ES-I3 (cell line): Measurements from ENCODE around the gene TMC3.

Source experiments
- H3K36me3 ChIP-seq: 2 replicates; pipeline ENCODE4 v1.6.1; 2013; ENCODE audit warnings: mild to moderate bottlenecking, low read length, control low read depth, moderate library complexity; ENCODE audit not compliant: insufficient read depth
- H3K4me1 ChIP-seq: 2 replicates; pipeline ENCODE4 v1.6.1; 2013; ENCODE audit warnings: mild to moderate bottlenecking, control low read depth, low read length; ENCODE audit not compliant: insufficient read depth
- H3K9ac ChIP-seq: 2 replicates; pipeline ENCODE4 v1.6.1; 2013; ENCODE audit warnings: low read depth, mild to moderate bottlenecking, low read length, moderate library complexity
- H3K9me3 ChIP-seq: 2 replicates; pipeline ENCODE4 v1.6.1; 2013; ENCODE audit warnings: mild to moderate bottlenecking, low read length, moderate library complexity; ENCODE audit not compliant: control insufficient read depth, insufficient read depth

TMC3 gene

DNA sequence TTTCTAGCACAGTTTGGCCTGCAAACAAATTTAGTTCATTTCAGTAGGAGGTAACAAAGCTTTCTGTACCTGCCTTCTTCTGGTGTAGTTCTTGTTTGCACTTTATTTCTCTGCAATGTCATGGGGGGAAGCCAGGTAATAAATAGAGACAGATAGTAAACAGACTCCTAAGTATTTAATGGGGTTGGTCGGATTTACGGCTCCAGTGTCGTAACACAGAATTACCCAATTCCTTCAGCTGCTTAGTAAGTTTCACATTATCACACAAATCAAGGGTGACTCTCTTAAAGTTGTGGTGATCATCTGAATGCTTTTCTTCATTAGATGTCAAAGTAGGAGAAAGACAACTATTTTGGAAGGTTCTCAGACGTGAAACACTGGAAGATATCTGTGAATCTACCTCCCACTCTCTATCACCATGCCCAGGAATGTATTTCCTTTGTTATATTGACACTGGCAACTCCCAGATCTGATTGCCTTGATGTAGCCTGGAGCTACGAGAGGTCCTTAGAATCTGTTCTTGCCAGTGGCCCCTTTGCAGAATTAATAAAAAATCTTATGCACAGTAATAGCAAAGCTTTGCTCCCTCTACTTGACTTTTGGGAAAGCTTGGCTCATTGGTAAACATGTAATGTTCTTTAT lies 25.0 kb upstream of the TMC3 start:
- H3K9ac ChIP-seq = no peak overlapping the region
- no peaks in the 10 kb centered on the region for H3K36me3 ChIP-seq
- no peaks in the 10 kb centered on the region for H3K4me1 ChIP-seq
- H3K9me3 ChIP-seq = no peaks in the 10 kb centered on the region

DNA sequence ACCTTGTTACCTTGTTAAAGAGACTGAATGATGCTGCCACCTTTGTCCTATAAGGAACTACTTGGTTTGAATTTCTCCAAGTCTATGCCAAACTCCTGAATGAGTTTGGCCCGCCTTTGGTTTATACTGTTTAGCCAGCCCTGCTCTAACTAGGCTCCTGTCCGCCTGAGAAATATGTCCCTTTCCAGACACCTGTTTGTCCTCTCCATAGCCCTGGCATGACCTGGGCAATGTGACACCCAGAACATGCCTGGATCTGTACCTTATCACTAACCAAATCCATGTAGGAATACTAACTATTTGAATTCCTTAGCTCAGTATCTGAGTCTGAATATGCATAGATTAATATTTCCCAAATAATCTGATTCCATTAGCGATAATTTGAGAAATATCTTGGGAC lies 24.4 kb upstream of the TMC3 start:
- Histone ChIP-seq H3K9me3 (no peaks in the 10 kb centered on the region), H3K36me3 (no peaks in the 10 kb centered on the region), H3K9ac (no peak overlapping the region), H3K4me1 (no peaks in the 10 kb centered on the region)

DNA sequence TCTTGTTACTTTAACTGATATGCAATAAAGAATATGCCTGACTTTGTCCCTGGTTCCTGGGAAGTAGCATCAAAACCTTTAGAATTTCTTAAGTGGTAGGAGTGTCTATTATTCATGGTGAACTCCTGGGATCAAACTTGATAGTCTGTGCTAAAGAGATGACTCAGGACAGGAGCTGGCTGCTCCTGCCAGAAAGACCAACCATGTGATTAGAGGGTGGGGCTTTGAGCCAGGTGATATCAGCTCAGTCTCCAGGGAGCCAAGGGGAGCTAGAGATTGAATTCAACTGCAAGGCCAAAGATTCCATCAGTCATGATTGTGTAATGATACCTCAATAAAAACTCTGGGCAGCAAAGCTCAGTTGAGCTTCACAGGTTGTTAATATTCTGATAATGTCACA lies 20.6 kb upstream of the TMC3 start:
- no peaks in the 10 kb centered on the region for H3K4me1 ChIP-seq

DNA sequence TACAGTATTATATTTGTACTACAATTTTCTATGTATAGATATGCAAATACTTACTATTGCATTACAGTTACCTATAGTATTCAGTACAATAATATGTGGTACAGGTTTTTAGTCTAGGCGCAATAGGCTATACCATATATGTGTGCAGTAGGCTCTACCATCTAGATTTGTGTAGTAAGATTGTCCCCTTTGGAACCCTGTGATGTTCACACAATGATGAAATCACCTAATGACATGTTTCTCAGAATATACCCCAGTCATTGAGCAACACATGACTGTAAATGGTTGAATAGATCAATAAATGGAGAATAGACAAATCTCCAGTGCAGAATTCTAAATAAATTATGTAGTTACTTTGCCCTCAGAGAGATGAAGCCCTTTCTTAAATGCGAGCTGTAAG lies 17.6 kb upstream of the TMC3 start:
- Histone ChIP-seq H3K36me3 (no peaks in the 10 kb centered on the region), H3K9me3 (no peaks in the 10 kb centered on the region), H3K9ac (no peak overlapping the region), H3K4me1 (no peaks in the 10 kb centered on the region)

More for the DNA sequence above, 20.6 kb upstream of the TMC3 start:
- Histone ChIP-seq H3K36me3 (no peaks in the 10 kb centered on the region), H3K9me3 (no peaks in the 10 kb centered on the region), H3K9ac (no peak overlapping the region)

DNA sequence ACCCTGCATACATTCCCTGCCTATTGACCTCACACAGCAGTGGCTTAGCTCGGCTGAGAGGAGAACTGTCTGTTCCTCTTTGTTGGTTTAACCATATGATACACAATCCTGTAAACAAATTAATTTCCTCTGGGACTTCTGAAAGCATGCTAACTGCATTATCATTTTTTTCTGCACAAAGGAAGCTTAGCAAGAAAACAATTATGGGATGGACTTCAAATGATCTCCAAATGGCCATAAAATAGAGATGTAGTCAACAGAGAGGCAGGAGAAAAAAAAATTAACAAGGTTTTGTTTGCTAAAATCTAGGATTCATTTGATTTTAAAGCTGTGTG lies 14.4 kb upstream of the TMC3 start:
- no peaks in the 10 kb centered on the region for H3K36me3 ChIP-seq
- no peaks in the 10 kb centered on the region for H3K9me3 ChIP-seq
- H3K4me1 ChIP-seq = no peaks in the 10 kb centered on the region
- H3K9ac ChIP-seq = no peak overlapping the region

DNA sequence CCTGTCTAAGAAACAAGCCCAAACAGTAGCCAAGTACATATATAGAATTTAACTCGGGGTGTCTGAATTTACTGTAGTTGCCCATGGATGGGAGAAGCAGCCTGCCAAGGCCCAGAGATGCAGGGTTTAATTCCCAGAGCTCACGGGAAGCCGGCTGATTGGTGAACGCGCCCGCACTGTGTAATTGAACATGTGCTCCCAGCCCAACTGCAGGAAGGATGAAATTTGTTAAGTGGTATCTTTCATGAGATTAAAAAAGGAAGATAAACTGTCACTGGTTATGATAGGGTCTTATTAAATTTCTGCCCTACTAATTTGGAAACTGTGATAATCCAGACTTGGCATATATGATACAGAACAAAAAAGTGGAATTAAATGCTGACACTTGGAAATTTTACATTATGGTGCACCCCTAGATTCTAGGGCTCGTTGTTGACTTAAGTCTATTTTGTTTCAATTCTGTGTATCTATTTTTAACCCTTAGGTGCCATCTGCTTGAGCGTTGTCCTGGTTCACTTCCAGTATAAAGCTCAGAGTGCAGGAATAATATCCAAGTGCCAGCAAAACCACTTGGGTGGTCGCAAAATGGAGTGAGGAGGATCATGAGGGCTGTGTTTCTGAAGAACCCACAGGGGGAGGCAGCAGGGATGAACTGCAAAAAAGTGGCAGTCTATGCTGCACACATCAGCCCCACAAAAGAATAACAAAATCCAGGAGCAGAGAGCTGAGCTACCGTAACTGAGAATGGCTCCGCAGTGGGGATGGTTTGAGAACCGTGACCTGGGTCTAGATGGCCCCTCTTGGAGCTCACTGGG lies 13.8 kb upstream of the TMC3 start:
- Histone ChIP-seq H3K9ac (no peak overlapping the region), H3K36me3 (no peaks in the 10 kb centered on the region), H3K4me1 (no peaks in the 10 kb centered on the region), H3K9me3 (no peaks in the 10 kb centered on the region)

DNA sequence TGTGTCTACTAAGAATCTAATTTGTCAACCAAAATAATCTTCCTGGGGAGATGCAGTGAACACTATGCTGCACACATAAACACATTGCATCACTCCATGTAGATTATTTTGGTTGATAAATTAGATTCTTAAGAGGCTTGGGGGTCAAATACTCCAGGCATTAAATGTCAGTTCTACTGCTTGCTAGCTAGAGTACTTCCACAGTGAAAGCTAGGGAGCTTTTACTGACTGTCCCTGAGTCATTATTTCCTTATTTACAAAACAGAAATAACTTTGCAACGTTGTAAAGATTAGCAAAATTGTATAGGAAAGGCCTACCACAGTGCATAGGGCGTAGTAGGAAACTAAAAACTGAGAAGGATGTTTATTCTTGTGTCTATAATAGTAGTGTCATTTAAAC lies 12.9 kb upstream of the TMC3 start:
- Histone ChIP-seq H3K4me1 (no peaks in the 10 kb centered on the region), H3K36me3 (no peaks in the 10 kb centered on the region), H3K9me3 (no peaks in the 10 kb centered on the region), H3K9ac (no peak overlapping the region)

DNA sequence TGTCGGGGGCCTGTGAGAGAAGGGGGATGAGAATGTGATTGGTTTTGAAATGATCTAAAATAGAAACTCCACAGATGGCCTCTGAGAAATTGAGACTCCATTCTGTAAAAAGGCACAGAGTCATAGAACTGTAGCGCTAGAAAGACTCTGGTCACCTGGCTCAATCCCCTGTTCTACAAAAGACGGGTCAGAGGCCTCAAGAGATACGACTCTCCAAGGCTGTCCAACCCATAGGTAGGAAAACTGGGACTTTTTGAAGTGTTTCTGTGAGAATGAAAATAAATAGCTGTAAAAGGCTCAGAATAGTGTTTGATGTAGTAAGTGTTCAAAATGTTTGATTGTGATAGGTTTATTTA lies 11.7 kb upstream of the TMC3 start:
- H3K9ac ChIP-seq = no peak overlapping the region
- no peaks in the 10 kb centered on the region for H3K4me1 ChIP-seq
- H3K9me3 ChIP-seq = no peaks in the 10 kb centered on the region
- H3K36me3 ChIP-seq = no peaks in the 10 kb centered on the region

DNA sequence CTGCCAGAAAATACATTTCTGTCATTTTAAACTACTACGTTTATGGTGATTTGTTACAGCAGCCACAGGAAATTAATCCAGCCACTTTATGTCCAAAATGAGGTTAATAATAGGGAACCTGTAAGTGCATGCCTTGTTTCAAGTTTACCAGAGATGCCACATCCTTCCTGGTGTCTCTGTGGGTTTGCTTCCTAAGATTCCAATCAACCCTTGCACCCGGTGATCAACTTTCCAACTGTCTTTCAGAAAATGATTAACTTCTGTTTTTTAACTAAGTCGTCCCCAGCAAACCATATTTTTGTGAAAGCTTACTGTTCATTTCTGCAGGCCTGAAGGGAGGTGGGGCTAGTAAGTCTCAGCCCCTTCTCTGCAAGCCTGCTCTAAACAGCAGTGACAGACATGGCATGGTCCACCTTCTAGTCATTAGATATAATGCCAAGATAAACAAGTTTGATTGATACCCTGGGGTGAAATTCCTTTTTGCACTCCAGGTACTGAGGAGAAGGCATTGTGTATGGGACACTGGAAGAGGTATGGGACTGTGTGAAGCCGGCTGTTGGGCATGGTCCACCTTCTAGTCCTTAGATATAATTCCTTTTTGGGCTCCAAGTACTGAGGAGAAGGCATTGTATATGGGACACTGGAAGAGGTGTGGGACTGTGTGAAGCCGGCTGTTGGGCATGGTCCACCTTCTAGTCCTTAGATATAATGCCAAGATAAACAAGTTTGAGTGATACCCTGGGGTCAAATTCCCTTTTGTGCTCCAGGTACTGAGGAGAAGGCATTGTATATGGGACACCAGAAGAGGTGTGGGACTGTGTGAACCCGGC lies 11.1 kb upstream of the TMC3 start:
- Histone ChIP-seq H3K9me3 (no peaks in the 10 kb centered on the region), H3K36me3 (no peaks in the 10 kb centered on the region), H3K4me1 (no peaks in the 10 kb centered on the region), H3K9ac (no peak overlapping the region)

DNA sequence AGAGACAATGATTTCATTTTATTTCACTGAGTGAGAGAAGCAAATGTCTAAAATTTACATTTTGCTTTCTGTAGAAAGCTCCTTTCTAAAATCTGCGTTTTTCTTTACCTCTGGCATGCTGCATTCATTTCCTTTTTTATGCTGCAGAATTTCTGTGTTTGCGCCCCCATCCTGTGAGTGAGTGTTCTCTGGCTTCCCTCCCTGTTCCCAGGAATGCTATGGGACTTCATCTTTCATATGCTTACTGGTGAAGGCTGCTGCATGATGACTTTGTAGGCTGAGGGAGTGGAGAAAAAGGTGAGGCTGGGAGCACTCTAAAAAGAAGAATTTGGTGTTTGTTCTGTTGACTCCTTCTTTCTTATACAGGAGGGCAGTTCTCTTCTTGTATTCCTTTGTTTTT lies 7.7 kb upstream of the TMC3 start:
- Histone ChIP-seq H3K9ac (no peak overlapping the region), H3K4me1 (no peaks in the 10 kb centered on the region), H3K9me3 (no peaks in the 10 kb centered on the region), H3K36me3 (no peaks in the 10 kb centered on the region)

DNA sequence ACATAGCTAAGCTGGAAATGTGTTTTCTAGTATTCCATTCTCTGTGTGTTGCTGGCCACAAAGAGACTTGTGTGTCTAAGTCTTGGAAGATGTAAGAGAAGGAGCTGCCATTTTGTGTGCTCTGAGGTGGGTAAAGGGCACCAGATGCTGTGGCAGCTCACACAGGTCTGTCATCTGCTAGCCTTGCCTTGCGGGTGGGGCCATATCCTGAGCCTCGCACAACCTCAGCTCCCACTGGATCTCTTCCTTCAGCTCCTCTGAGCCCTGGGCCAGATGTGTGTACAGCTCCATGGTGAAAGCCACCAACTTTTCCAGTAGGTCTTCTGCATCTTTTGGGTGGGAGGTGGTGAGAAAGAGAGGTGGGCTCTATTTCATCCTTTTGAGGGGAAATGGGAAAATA lies 6.7 kb upstream of the TMC3 start:
- no peak overlapping the region for H3K9ac ChIP-seq
- no peaks in the 10 kb centered on the region for H3K9me3 ChIP-seq
- no peaks in the 10 kb centered on the region for H3K36me3 ChIP-seq

DNA sequence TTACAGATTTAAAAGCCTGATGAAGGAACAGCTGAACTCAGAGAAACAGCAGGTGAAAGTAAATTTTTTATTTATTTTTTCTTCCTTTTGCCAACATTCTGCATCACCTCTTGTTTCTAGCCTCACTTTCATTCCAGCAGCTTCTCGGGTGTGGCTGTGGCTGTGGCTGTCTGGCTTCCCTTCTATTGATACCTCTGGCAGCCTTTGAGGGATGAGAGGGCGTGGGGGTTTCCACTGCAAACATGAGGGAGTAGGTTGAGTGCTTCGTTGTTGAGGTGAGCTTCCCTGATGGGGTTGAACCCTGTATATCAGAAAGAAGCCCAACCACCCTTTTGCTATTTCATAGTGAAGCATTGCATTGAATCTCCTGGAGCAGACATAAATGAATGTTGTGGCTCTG lies 6.2 kb upstream of the TMC3 start:
- H3K4me1 ChIP-seq = no peaks in the 10 kb centered on the region
- H3K36me3 ChIP-seq = no peaks in the 10 kb centered on the region
- H3K9me3 ChIP-seq = no peaks in the 10 kb centered on the region
- H3K9ac ChIP-seq = no peak overlapping the region

More for the DNA sequence above, 6.7 kb upstream of the TMC3 start:
- no peaks in the 10 kb centered on the region for H3K4me1 ChIP-seq

DNA sequence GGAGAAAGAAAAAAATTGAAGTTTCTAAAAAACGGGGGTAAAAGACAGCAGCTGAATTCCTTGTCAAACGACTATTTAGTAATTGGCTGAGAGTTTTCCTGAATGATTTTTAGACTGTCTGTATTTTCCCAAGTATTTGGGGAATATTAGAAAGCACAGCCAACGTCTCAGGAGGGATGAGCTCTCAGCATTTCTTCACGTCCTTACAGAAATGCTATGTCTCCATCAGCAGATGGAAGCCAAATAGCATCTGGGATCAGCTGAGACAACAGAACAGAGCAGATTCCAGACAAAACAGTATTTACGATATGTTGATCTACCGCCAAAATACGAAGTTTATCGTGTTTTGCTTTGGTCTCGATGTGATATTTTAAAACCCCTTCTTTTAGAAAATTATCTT lies 5.3 kb upstream of the TMC3 start:
- no peaks in the 10 kb centered on the region for H3K36me3 ChIP-seq
- H3K4me1 ChIP-seq = no peaks in the 10 kb centered on the region
- no peaks in the 10 kb centered on the region for H3K9me3 ChIP-seq
- H3K9ac ChIP-seq = no peak overlapping the region

DNA sequence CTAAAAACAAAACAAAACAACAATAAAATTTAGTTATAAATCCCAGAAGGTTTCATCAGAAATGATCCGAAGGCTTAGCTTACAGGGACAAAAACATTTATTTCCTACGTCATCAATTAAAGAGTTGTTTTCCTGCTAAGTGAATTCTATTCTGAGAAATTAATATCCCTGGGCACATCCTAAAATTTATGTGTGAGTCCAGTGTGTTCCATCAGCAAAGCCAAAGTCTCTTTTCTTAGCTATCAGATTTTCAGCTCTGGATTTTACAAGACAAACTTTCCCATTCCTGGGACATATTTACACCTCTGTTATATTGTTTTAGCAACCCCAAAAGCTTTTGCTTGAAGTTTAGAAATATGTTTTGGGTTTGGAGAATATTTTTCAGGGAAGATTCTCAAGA lies 4.4 kb upstream of the TMC3 start:
- H3K9ac ChIP-seq = no peak overlapping the region
- H3K9me3 ChIP-seq = no peaks in the 10 kb centered on the region

DNA sequence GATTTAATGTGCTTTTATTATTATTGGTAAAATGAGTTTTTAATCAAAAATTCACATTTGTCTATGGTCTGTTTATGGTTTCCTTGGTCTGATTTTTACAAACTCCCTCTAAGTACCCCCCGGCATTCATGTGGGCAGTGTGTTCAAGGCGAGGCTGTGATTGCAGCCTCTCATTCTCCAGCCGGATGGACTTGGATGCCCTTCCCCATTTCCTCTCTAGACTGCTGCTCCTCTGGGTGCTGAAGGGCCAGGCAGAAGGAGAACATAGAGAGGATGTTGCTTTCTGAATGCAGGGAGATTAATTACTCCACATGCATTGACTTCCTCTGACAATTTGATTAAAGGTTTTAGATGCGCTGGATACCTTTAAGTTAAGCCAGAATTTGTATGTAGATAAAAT lies 3.9 kb upstream of the TMC3 start:
- Histone ChIP-seq H3K36me3 (no peaks in the 10 kb centered on the region), H3K9me3 (no peaks in the 10 kb centered on the region), H3K4me1 (no peaks in the 10 kb centered on the region), H3K9ac (no peak overlapping the region)

More for the DNA sequence above, 4.4 kb upstream of the TMC3 start:
- Histone ChIP-seq H3K4me1 (no peaks in the 10 kb centered on the region), H3K36me3 (no peaks in the 10 kb centered on the region)
